Sciatic nerve (tissue), 2 donors: ENCODE data around the gene TAF3. TPM values are rescaled to one million over a fixed set of nuclear protein-coding genes. Genes with fewer than 3 reads are reported as not detected.
A peak's percentile ranks its signal among the peaks of the same experiment; 100 is the strongest.
"Not testable (repeated sequence)": the region's sequence is repeated elsewhere in the genome, so short reads cannot be mapped to it uniquely, and the experiment has no call there.

Experiments used
- ATAC-seq: fragments of 200-7000 bp; cut with Tn5 transposase; one replicate; pipeline ENCODE4 v1.9.1; 2020; ENCODE audit warnings: mild to moderate bottlenecking, moderate library complexity
- DNase-seq: peaks from one replicate; pipeline ENCODE4 v3.0.0-alpha.2; 2020; ENCODE audit warnings: low spot score
- intact Hi-C: fragments of 100-400 bp; cut with DNase I; formaldehyde crosslinking; loops from one replicate; pipeline ENCODE4 v1.14.2; 2022
- total RNA-seq: library from RNA; stranded (reverse); fragmentation: NEBNext Ultra II Directional; extraction: Animal tissue kit (Norgen Biotek cat#: 25700); gene quantifications from one replicate; pipeline ENCODE4 v1.2.1, GENCODE V29; 2021
- donor health status: DM: no; HTN: no; CAD: no.
- donor health status: DM: no; HTN: no; CAD: no.

Gene TAF3
- total RNA-seq, 1 donor from 2014 or later: 13.7 TPM

DNA sequence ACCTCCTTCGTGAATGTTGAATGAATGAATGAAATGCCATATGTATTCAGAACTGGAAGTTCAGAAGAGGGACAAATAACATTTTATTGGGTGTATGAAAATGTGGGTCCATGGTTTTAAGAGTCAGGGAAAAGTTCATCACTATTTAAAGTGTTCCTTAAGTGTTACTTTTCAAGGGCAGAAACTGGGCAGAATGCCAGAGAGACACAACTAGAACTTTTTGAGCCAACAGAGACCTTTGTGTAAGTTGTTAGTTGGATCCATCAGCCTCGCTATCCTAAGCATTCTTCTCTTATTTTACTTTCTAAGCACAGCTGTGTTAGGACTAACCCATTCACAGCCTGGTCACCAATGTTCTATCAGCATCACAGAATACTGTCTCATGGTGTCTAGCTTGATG, 13.6 kb upstream of the TAF3 start:
- DNase-seq (no peak), ATAC-seq (no peak)
- intact Hi-C loops: no loop called here

DNA sequence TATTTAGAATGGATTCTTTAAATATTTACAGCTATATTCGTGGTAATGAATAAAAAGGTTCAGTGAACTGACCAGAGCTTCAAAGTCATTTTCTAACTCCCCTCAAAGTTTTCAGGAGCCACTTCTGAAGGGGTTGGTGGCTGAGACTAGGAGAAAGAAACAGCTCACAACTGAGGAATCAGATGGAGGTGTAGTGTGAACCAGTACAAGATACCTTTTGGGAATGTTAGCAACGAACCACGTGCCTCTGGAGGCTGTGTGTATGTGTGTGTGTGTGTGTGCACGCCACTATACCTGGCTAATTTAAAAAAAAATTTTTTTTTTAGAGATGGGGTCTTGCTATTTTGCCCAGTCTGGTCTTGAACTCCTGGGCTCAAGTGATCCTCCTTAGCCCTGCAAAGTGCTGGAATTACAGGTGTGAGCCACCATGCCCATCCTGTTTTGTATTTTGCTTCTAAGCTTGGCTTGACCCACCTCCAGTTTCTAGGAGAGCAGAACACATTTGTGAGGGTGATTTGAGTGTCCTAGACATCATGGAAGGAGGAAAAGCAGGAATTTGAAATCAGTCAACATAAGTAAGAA, 9.5 kb upstream of the TAF3 start:
- ATAC-seq: no peak
- DNase-seq: no peak
- intact Hi-C loops: no loop called here

DNA sequence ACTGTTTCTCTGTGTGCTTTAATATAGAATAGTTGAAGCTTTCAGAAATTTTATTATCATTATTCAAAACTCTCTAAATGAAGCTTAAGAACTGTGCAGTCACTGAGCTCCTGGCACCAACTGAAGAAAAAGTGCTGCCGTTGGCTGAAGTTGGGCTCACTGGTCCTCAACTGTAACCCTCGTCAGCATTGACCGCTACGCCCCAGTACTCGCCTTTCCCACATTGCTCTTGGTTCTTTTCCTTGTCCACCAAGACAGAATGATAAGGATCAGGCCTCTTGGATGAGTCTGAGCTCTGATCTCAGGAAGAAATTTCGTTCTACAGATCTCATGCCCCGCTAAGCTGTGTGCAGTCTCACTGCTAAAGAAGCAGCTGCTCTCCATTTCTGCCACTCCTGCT, 7.9 kb upstream of the TAF3 start:
- DNase-seq (no peak), ATAC-seq (no peak)
- intact Hi-C loops: no loop called here

DNA sequence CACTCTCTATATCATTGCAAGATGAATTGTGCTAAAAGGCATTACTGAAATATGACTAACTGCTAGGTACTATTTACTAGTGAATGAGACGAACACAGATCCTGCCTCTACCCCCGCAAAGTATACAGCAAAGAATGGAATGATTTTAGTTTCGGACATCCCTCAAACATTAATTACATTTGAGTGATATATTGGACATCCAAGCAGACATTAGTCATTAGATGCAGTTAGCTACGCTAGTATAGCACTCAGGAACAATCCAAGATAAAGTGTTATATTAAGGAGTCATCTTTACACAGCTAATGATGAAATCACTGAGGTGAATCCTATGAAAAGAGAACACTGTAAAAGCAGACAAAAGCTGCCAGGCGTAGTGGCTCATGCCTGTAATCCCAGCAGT, 7.3 kb upstream of the TAF3 start:
- intact Hi-C loops: no loop called here
- ATAC-seq (no peak), DNase-seq (no peak)

DNA sequence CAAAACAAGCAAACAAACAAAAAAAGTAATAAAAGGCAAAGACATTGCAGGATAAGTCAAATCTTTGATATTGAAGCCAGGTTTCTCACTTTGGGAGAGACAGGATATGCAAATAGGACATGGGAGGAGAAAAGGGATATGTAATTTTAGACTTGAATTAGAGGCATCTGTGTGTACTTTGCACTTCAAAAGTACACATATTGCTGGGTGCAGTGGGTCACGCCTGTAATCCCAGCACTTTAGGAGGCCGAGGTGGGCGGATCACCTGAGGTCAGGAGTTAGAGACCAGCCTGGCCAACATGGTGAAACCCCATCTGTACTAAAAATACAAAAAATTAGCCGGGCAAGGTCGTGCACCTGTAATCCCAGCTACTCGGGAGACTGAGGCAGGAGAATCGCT, 6.6 kb upstream of the TAF3 start:
- DNase-seq, ATAC-seq, intact Hi-C loops: not testable (repeated sequence)

DNA sequence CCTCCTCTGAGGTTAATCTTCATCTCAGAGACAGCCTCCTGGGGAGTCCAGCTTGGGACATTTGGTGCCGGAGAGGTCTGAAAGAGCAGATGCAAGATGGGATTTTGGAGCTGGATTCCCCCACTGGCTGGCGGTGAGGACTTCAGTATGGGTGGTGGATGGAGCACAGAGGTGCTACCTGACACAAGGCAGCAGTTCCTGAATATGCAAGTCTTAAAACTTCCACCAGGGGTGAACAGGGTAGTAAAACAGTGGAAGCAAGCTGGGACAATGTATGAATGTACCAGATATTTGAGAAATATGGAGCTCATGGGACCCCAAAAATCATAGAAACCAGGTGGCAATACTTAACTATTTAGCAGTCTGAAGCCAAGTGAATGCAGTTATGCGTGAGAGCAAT, 4.8 kb upstream of the TAF3 start:
- intact Hi-C loops: no loop called here
- DNase-seq (no peak), ATAC-seq (no peak)

DNA sequence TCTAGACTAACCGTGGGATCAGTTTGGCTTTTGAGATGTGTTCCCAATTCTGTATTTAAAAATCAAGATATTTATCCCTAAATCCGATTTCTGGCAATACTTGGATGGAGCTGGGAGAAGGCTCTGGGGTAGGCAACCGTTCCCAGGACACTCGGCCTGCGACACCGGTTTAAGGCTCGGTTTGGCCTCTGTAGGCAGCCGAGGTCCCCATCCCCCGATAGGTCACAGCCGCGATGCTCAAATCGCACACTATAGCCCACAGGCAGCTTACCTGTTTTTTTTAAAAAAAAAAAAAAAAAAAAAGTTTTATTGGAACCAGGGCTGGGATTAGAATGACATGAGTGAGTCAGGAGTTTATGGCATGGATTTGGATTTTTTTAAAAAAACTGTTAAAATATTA, 729 bp upstream of the TAF3 start:
- no peak for ATAC-seq
- intact Hi-C loops: no loop called here

DNA sequence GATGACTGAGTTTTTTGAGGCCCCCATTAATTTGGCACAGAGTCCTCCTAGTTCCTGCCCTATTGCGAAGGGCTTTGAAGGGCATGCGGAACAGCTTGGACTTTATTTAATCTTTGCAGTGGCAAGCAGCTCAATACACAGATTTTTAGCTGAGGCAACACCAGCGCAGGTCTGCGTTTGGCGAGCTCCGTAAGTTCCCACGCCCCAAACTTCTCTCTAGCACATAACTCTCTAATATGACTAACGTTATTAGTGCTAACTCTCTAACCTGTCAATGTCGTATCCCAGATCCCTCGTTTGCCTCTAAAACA, 366 bp upstream of the TAF3 start:
- ATAC-seq (no peak), DNase-seq (no peak)
- intact Hi-C loops: no loop called here

More for the DNA sequence above, 729 bp upstream of the TAF3 start:
- DNase-seq: no peak

DNA sequence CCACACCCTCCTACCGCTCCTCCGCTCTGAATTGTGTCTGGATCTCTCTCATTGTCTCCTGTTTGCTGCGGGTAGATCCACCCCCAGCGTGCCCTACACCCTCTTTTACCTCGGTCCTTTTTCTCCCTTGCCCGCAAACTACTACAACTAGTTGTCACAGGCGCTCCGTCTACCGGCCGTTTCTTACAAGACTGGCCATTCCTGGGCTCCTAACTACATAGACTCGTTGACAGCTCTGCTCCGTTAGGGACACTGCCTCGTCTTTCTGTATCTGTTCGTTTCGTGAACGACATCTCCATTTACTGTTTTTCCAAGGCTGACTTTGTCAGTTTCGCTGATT, 786 bp downstream of the TAF3 start:
- intact Hi-C loops: no loop called here
- ATAC-seq (peak; percentile 57), DNase-seq (no peak)

DNA sequence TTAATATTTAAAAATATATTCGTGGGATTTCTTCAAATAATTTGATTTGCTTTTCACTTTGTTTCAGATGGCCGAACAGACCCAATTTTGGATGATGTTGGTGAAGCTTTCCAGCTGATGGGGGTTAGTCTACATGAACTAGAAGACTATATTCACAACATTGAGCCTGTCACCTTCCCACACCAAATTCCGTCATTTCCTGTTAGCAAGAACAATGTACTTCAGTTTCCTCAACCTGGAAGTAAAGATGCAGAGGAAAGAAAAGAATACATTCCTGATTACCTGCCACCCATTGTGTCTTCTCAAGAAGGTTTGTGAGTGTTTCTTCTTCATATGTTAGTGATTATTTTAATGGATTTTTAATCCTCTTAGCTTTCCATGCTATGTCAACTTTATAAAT, 5.9 kb downstream of the TAF3 start:
- ATAC-seq (no peak), DNase-seq (no peak)
- intact Hi-C loops: no loop called here

DNA sequence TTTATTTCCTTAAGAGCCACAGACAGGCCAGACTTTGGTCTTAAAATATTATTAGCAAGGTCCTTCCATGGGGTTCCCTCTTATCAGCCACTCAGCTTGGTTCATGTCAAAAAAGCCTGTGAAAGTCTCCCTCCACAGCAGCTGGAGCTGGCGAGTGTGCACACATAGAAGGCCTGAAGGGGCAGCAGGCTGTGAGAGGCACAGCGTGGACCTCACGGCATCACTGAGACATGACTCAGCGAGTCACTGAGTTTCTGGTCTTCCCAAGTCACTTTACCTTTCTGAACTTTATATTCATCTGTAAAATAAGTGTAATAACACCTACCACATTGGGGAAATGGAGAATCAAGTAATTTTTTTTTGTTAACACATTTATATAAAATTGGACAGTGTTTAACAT, 8.7 kb downstream of the TAF3 start:
- ATAC-seq (no peak), DNase-seq (no peak)
- intact Hi-C loops: no loop called here

DNA sequence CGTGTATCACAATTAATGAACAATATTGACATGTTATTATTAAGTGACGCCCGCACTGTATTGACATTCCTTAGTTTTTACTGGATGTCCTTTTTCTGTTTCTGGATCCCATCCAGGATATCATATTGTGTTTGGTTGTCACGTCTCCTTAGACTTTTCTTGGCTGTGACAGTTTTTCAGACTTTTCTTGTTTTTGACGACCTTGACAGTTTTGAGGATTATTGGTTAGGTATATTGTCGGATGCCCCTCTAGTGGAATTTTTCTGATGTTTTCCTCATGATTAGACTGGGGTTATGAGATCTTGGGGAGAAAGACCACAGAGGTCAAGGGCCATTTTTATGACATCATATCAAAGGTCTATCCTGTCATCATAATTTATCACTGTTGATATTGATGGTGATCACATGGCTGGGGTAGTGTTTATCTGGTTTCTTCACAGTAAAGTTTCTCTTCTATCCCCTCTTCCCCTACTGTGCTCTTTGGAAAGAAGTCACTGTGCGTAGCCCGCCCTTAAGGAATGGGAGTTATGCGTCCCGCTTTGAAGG, 11.1 kb downstream of the TAF3 start:
- DNase-seq (no peak), ATAC-seq (no peak)
- intact Hi-C loops: no loop called here

DNA sequence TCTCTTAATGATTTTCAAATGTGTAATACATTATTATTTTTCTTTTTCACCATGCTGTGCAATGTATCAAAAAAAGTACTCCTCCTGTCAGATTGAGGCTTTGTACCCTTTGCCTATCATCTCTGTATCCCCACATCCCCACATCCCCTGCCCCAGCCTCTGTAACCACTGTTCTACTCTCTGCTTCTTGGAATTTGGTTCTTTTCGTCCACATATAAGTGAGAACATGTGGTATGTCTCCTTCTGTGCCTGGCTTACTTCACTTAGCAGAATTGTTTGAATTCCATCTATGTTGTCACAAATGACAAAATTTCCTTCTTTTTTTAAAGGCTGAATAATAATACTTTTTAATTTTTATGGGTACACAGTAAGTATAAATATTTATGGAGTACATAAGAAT, 13.8 kb downstream of the TAF3 start:
- DNase-seq: no peak
- ATAC-seq: no peak
- intact Hi-C loops: no loop called here

DNA sequence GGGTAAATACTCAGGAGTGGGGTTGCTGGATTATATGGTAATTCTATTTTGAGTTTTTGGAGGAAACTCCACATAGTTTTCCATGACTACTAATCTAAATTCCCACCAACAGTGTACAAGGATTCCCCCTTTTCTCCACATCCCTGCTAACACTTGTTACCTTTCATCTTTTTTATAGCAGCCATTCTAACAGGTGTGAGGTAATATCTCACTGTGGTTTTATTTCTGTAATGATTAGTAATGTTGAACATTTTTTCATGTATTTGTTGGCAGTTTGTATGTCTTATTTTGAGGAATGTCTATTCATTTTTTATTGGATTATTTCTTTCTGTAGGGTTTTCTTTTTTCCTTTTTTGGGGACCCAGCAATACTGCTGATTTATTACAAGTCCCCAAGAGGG, 14.9 kb downstream of the TAF3 start:
- intact Hi-C loops: no loop called here
- ATAC-seq: no peak

DNA sequence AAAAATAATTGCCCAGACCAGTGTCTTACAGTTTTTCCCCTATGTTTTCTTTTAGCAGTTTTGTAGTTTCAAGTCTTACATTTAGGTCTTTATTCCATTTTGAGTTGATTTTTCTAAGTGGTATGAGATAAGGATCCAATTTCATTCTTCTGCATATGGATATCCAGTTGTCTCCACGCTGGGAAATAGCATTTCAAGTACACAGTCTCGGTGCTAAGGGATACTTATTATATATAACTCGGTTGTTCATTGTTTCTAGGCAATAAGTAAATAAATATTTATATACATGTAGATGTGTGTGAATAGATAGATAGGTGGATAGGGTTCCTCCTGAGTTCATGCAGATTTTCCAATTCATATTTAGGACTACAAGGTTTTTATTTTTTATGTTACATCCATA, 16.0 kb downstream of the TAF3 start:
- ATAC-seq (no peak), DNase-seq (no peak)
- intact Hi-C loops: no loop called here

More for the DNA sequence above, 14.9 kb downstream of the TAF3 start:
- DNase-seq: no peak

DNA sequence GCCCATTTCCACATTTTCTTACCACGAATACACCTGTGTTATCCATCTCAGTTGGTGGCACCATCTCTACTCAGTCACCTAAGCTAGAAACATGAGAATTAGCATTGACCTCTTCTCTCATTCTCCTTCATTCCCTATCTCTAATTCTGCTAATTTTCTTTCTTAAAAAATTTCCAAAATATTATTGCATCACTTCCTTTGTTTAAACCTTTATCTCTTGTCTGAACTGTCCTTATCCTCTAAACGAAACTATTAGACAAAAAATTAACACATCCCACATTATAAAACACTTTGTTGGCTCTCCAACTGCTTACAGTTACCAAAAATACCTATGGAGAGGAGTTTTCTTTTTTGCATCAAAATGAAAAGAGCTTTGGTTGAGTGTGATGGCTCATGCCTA, 18.3 kb downstream of the TAF3 start:
- DNase-seq: no peak
- intact Hi-C loops: no loop called here
- no peak for ATAC-seq

DNA sequence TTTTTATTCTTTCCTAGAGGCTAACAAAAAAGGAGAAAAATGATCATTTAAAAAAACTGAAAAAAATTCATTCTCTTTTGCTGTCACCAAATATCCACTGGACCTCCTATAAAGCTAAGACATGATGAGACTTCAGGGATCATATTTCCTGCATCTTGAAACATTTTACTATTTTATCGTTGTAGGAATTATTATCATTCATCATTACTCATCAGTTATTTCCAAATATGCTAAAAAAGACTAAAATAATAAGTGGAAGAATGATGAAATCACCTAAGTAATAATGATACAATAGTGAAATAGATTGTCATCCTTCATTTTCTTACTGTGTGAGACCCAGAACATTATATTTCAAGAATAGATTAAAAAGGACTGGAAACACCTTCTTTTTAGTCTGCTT, 28.3 kb downstream of the TAF3 start:
- no peak for ATAC-seq
- intact Hi-C loops: no loop called here
- DNase-seq: no peak

DNA sequence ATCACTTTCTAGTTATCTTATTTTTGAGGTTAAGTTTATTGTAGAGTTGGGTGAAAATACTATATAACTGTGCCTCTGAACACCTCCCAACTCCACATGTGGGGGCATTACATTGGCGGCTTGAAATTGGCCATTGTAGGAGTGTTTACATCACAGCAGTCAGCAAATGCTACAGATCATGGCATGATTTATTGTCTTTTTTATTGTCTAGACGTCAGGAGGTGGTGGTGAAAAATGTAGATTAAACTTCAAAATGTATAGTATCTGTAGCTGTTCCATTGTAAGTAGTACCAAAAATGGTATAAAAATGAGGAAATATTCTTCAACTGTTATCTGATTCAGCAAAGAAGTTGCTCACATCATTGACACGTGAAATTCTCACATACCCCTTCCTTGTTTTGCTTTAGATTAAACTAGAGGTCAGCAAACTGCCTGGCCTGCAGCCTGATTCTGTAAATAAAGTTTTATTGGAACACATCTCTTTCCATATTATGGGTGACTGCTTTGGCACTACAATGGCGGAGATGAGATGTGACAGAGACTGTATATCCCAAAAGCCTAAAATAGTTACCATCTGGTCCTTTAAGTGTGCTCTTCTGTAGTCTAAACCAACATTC, 35.0 kb downstream of the TAF3 start:
- ATAC-seq: no peak
- no peak for DNase-seq
- intact Hi-C loops: no loop called here

DNA sequence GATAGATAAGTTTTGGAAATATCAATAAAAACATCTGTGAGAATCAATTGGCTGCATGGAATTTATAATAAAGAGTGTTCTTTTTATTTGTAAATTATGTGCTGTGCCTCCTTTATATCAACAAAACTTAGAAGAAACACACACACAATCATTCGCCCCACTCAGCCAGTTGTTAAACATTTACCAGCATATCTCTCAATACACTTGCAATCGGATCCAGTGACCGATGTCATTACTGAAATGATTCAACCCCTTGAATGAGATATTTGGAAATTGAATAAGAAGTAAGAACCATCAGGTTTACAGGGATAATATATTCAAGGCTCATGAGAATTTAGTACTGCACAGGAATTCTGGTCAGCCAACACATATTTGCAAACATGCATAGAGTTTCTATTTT, 35.6 kb downstream of the TAF3 start:
- no peak for DNase-seq
- no peak for ATAC-seq
- intact Hi-C loops: no loop called here

DNA sequence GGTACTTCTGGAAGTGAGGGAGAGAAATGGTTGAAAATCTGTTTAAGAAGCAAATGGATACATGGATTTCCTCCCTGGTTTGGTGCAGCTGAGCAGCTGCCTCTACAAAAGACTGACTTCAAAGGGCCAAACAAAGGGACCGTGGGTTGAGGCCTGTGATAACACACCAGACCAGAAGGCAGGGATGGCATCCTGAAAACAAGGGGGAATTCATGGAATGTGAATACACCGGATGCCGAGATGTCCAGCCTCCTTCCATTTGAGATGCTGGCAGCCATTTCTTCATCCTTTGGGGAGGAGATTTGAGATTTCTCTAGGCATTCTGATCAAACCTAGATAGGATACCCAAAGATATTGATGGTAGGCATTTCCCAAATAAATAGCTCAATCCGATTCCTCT, 36.9 kb downstream of the TAF3 start:
- ATAC-seq (no peak), DNase-seq (no peak)
- intact Hi-C loops: no loop called here

DNA sequence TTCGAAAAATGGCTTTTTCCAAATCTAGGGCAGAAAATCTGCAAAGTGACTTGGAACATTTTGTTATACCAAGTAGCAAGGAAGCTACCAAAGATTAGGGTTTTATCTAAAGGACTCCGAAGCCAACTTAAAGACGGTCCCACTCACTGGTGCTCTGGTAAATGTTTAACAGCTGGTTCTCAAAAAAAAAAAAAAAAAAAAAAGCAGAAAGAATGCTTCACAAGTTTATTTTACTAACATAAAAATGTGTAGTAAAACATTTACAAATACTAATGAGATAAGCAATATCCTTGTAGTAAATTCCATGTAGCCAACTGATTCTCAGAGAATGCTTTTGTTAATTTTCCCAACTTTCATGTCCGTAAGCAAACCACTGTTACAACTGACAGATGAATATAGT, 38.4 kb downstream of the TAF3 start:
- no peak for ATAC-seq
- DNase-seq: no peak
- intact Hi-C loops: no loop called here
